GM12892 (cell line): ENCODE data around the gene SLC1A4.

Source experiments
- POLR2A ChIP-seq: IDR thresholded peaks from 2 replicates; pipeline ENCODE4 v1.6.1; 2011; ENCODE audit warnings: low read depth, low read length, control low read depth
- POLR2AphosphoS5 ChIP-seq: IDR thresholded peaks from 2 replicates; pipeline ENCODE4 v1.6.1; 2011; ENCODE audit warnings: low read depth, low read length, control low read depth

- no peak for TF ChIP-seq POLR2A
- no peak for TF ChIP-seq POLR2AphosphoS5
These were observed 7.7 kb downstream of the SLC1A4 start for GRCh38 chr2:64996871-64997307.
